T-cell (primary cell): ENCODE results near the gene PAPPA. TPM values are rescaled to one million over a fixed set of nuclear protein-coding genes. Genes with fewer than 3 reads are reported as not detected.

Experiments used
- ATAC-seq, 4 experiments: fragments of 200-7000 bp in 3 of 4; fragments of 150-1000 bp in 1 of 4; cut with Tn5 transposase; replicated peaks in 1 of 4; 1 replicate in 3 of 4; 2 replicates in 1 of 4; pipeline ENCODE4 v1.10.0; 2021; ENCODE audit warnings: moderate library complexity in 3 of 4, mild to moderate bottlenecking in 2 of 4, moderate number of reproducible peaks in 1 of 4
- CTCF ChIA-PET, 2 donors: fragments of 300-600 bp; sonication (Branson Sonifier 250); formaldehyde crosslinking; loops; one replicate each; lab custom pipeline; 2022; ENCODE audit warnings: antibody characterized with exemption in 2 of 2; lab: Charles Lee
- POLR2A ChIA-PET, 2 donors: fragments of 300-600 bp; sonication (Branson Sonifier 250); formaldehyde crosslinking; loops; one replicate each; lab custom pipeline; 2022; ENCODE audit warnings: antibody characterized with exemption in 2 of 2; lab: Charles Lee
- DNase-seq, 35 experiments: peaks; one replicate each; pipeline versions ENCODE4 v3.0.0 to v3.0.0-alpha.2; 2013 to 2023
- H3K27ac ChIP-seq: one replicate; pipeline ENCODE4 v1.5.1; 2013; ENCODE audit warnings: low read length
- H3K27me3 ChIP-seq, 2 experiments: replicated peaks in 1 of 2; 1 replicate in 1 of 2; 2 replicates in 1 of 2; pipeline versions ENCODE4 v1.6.1 to v1.7.0; 2013; ENCODE audit warnings: low read length in 1 of 2, mixed read lengths in 1 of 2; ENCODE audit not compliant: control insufficient read depth in 2 of 2, insufficient read depth in 2 of 2; ENCODE audit errors: extremely low read depth in 1 of 2
- H3K36me3 ChIP-seq, 2 donors: 1 replicate in 1 of 2; 2 replicates in 1 of 2; pipeline versions ENCODE4 v1.6.1 to v1.7.0; 2013; ENCODE audit warnings: low read length in 1 of 2; ENCODE audit not compliant: control insufficient read depth in 2 of 2, insufficient read depth in 1 of 2; ENCODE audit errors: extremely low read depth in 1 of 2
- H3K4me1 ChIP-seq, 2 experiments: 1 replicate in 1 of 2; 2 replicates in 1 of 2; pipeline versions ENCODE4 v1.6.1 to v1.7.0; 2013; ENCODE audit warnings: low read length in 2 of 2, mixed read lengths in 1 of 2; ENCODE audit not compliant: insufficient read depth in 2 of 2, control insufficient read depth in 1 of 2; ENCODE audit errors: extremely low read depth in 1 of 2
- H3K4me3 ChIP-seq, 2 donors: 1 replicate in 1 of 2; 2 replicates in 1 of 2; pipeline versions ENCODE4 v1.5.1 to v1.7.0; 2013; ENCODE audit warnings: mild to moderate bottlenecking in 2 of 2, low read length in 1 of 2, moderate library complexity in 1 of 2; ENCODE audit not compliant: control insufficient read depth in 1 of 2; ENCODE audit errors: extremely low read depth in 1 of 2
- H3K9me3 ChIP-seq: 2 replicates; pipeline ENCODE4 v1.7.0; 2013
- H3K27ac Mint-ChIP-seq, 2 donors: one replicate each; pipeline ENCODE4 v1.8.0; 2020 to 2021; ENCODE audit warnings: mild to moderate bottlenecking in 2 of 2, mixed read lengths in 2 of 2
- H3K27me3 Mint-ChIP-seq, 2 donors: one replicate each; pipeline ENCODE4 v1.8.0; 2021 to 2022; ENCODE audit warnings: mixed read lengths in 2 of 2
- H3K36me3 Mint-ChIP-seq: one replicate; pipeline ENCODE4 v1.8.0; 2021; ENCODE audit warnings: mixed read lengths
- H3K4me1 Mint-ChIP-seq, 3 donors: one replicate each; pipeline ENCODE4 v1.8.0; 2020 to 2022; ENCODE audit warnings: mixed read lengths in 3 of 3, mild to moderate bottlenecking in 1 of 3
- H3K4me3 Mint-ChIP-seq, 3 donors: one replicate each; pipeline ENCODE4 v1.8.0; 2020 to 2022; ENCODE audit warnings: mild to moderate bottlenecking in 3 of 3, mixed read lengths in 3 of 3, moderate library complexity in 3 of 3
- H3K9me3 Mint-ChIP-seq, 3 donors: one replicate each; pipeline ENCODE4 v1.8.0; 2020 to 2022; ENCODE audit warnings: mixed read lengths in 3 of 3
- WGBS: methylation state at CpG from one replicate; pipeline ENCODE4 v1.1.5; 2013; ENCODE audit warnings: missing lambda C conversion rate; ENCODE audit not compliant: insufficient coverage; 5-methylcytosine and 5-hydroxymethylcytosine counted together
- total RNA-seq, 35 experiments: library from RNA in 6 of 35; stranded (reverse) in 6 of 35; fragments of 120-200 nt in 1 of 35; gene quantifications; one replicate each; pipeline versions ENCODE4 v1.2.1 to v1.2.4 and lab custom pipeline; 2013 to 2026

PAPPA gene
- total RNA-seq, 5 donors from 2014 or later (not counting 1 experiment from before 2014, with no cell fraction given): 0.03 to 0.09 (median 0.07) TPM; not detected in 2

DNA sequence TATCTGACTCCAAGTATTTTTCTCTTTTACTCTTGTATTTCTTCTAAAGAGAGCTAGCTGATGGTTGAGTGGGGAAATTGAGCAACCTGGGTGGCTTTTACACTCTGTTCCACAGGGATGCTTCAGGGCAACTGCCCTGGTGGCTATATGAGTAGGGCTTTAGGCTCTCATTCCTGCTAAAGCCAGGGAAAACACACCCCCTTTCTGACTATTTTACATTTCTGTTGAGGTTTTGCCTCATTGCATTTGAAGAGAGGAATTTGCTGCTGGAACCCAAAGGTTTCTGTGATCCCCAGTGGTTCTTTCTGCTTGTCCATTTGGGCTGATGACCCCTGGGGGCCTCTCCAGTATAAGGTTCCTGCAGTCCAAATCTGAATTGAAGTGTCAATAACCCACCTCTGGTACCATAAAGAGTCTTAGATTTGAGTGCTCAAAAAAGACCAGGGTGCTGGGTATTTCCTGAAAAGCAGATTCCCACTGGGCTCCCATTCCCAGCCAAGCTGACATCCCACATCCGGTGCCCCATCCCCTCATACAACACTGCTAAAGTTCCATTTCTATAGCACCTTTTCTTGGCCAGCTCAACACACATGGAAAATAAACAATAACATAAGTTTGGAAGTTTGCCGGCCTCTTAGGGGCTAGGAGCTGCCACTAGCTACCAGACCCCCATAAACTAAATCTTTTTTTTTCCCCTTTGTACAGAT lies 59.5 kb downstream of the PAPPA start:
- Histone ChIP-seq H3K27me3 (no peaks in the 10 kb centered on the region), H3K36me3 (no peaks in the 10 kb centered on the region), H3K27ac (no peak overlapping the region), H3K9me3 (no peaks in the 10 kb centered on the region), H3K4me3 (no peak overlapping the region), H3K4me1 (no peaks in the 10 kb centered on the region)
- Mint-ChIP-seq H3K27me3 (peaks cover 0 to 4% of the 10 kb centered on the region in 2 donors), H3K27ac (no peak overlapping the region), H3K9me3 (no peaks in the 10 kb centered on the region), H3K4me3 (no peak overlapping the region), H3K36me3 (no peaks in the 10 kb centered on the region), H3K4me1 (no peaks in the 10 kb centered on the region)
- DNase-seq: no peak
- CTCF ChIA-PET: interaction anchor here in 1 of 2 donors (0.6 kb wide), 1 partner anchor 1711 kb away, joined by 3 read pairs; no protein-coding TSS in a partner anchor
- WGBS: no CpG with 5 or more reads among the region's 2 CpGs
- ATAC-seq: no peak
- POLR2A ChIA-PET: no interaction called here

DNA sequence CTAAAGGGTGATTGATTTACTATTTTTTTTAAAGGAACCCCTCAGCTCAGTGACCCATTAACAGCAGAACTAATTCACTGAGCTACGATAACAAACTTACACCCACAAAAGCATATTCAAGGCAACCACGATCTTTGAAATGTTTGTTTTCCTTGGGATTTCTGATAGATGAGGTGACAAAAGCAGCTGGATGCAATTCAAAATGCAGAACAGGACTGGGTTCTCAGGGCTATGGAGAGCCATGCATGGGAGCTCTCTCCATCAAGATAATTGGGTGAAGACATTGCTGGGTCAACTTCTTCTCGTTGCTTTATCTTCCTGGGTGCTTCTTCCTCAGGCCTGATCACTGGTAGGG lies 60.1 kb downstream of the PAPPA start:
- Mint-ChIP-seq H3K4me1 (no peaks in the 10 kb centered on the region), H3K36me3 (no peaks in the 10 kb centered on the region), H3K9me3 (no peaks in the 10 kb centered on the region), H3K27me3 (peaks cover 0 to 4% of the 10 kb centered on the region in 2 donors), H3K4me3 (no peak overlapping the region), H3K27ac (no peak overlapping the region)
- no peaks in the 10 kb centered on the region for H3K4me1 ChIP-seq
- no peaks in the 10 kb centered on the region for H3K27me3 ChIP-seq
- WGBS: no CpG with 5 or more reads among the region's 3 CpGs
- H3K9me3 ChIP-seq: no peaks in the 10 kb centered on the region
- no peaks in the 10 kb centered on the region for H3K36me3 ChIP-seq
- ChIA-PET CTCF (no interaction called here), POLR2A (no interaction called here)
- ATAC-seq: no peak
- H3K27ac ChIP-seq: no peak overlapping the region
- H3K4me3 ChIP-seq: no peak overlapping the region
- DNase-seq: no peak

DNA sequence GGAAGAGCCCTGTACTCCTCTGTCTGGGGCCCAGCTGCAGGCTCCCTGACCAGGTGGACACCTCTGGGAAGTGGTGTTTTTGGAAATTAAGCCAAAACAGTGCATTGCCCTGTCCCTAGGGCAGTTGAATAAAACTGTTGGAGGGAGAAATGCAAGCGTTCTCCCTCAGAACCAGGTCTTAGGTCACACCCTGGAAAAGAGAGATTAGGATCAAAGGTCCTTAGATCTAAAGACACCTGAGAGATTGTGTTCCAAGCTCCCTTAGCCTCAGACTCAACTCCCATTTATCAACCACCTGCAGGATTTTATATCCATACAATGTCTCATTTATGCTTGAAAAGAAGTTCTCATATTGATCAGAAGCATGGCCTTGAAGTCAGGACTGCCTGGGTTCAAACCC lies 64.8 kb downstream of the PAPPA start:
- no CpG with 5 or more reads among the region's 1 CpG for WGBS

DNA sequence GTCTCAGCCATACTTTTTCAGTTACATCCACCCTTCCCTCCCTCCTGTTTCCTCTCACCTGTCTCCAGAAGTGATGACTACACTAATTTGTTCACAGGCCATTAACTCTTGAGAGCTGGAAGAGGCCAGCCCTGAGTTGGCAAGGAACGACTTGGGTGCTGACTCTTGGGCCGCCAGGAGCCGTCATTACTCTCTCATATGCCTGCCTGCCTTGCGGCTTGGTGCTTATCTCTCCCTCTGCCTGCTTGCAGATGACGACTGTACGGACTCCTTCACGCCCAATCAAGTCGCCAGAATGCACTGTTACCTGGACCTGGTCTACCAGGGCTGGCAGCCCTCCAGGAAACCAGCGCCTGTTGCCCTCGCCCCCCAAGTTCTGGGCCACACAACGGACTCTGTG lies 66.1 kb downstream of the PAPPA start:
- CTCF ChIA-PET: no interaction called here
- H3K4me1 ChIP-seq: no peaks in the 10 kb centered on the region
- Mint-ChIP-seq H3K9me3 (peaks cover 3 to 15% (median 6%) of the 10 kb centered on the region in 3 donors), H3K27me3 (peaks cover 0 to 14% of the 10 kb centered on the region in 2 donors), H3K36me3 (no peaks in the 10 kb centered on the region), H3K27ac (no peak overlapping the region), H3K4me1 (no peaks in the 10 kb centered on the region), H3K4me3 (no peak overlapping the region)
- no peaks in the 10 kb centered on the region for H3K9me3 ChIP-seq
- H3K36me3 ChIP-seq: no peaks in the 10 kb centered on the region
- no peaks in the 10 kb centered on the region for H3K27me3 ChIP-seq
- ATAC-seq (no peak), DNase-seq (no peak)
- H3K27ac ChIP-seq: no peak overlapping the region
- 64% methylated on average over 10 of the region's 11 CpGs for WGBS
- POLR2A ChIA-PET: no interaction called here
- H3K4me3 ChIP-seq: no peak overlapping the region

More for the DNA sequence above, 64.8 kb downstream of the PAPPA start:
- no peak overlapping the region for H3K4me3 Mint-ChIP-seq
- POLR2A ChIA-PET: no interaction called here
- DNase-seq (no peak), ATAC-seq (no peak)
- CTCF ChIA-PET: no interaction called here
- no peaks in the 10 kb centered on the region for H3K4me1 ChIP-seq
- H3K9me3 ChIP-seq: no peaks in the 10 kb centered on the region
- H3K9me3 Mint-ChIP-seq: peaks cover 3 to 15% (median 6%) of the 10 kb centered on the region in 3 donors
- H3K27ac ChIP-seq: no peak overlapping the region
- H3K4me3 ChIP-seq: no peak overlapping the region
- H3K27ac Mint-ChIP-seq: no peak overlapping the region
- H3K4me1 Mint-ChIP-seq: no peaks in the 10 kb centered on the region
- no peaks in the 10 kb centered on the region for H3K36me3 Mint-ChIP-seq
- H3K27me3 ChIP-seq: no peaks in the 10 kb centered on the region
- peaks cover 0 to 14% of the 10 kb centered on the region in 2 donors for H3K27me3 Mint-ChIP-seq
- H3K36me3 ChIP-seq: no peaks in the 10 kb centered on the region

DNA sequence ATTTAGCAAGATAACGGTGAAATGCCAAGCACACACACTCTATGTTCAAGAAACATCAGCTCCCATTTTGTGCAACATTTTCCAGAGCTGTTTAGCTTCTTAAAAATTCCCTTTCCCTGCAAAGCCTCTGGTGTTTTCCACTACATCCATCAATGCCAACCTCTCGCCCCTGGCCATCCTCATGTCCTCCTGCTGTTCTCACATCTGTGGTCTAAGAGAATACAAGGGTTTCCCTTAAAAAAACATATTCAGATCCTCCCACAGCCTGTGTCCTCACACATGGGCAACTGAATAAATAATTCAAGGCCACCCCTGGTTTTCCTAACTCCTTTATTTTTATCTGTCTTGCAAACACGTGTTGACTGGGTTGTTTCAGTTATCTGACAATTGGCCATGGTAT lies 70.3 kb downstream of the PAPPA start:
- Mint-ChIP-seq H3K9me3 (peaks cover 3 to 22% (median 6%) of the 10 kb centered on the region in 3 donors), H3K36me3 (no peaks in the 10 kb centered on the region), H3K4me3 (no peak overlapping the region), H3K4me1 (no peaks in the 10 kb centered on the region), H3K27ac (no peak overlapping the region), H3K27me3 (peaks cover 0 to 12% of the 10 kb centered on the region in 2 donors)
- H3K4me1 ChIP-seq: no peaks in the 10 kb centered on the region
- H3K27me3 ChIP-seq: no peaks in the 10 kb centered on the region
- DNase-seq: no peak
- ChIA-PET CTCF (no interaction called here), POLR2A (no interaction called here)
- no peak overlapping the region for H3K27ac ChIP-seq
- no peak overlapping the region for H3K4me3 ChIP-seq
- H3K36me3 ChIP-seq: no peaks in the 10 kb centered on the region
- no peaks in the 10 kb centered on the region for H3K9me3 ChIP-seq
- ATAC-seq: no peak
- WGBS: no CpG with 5 or more reads among the region's 3 CpGs

DNA sequence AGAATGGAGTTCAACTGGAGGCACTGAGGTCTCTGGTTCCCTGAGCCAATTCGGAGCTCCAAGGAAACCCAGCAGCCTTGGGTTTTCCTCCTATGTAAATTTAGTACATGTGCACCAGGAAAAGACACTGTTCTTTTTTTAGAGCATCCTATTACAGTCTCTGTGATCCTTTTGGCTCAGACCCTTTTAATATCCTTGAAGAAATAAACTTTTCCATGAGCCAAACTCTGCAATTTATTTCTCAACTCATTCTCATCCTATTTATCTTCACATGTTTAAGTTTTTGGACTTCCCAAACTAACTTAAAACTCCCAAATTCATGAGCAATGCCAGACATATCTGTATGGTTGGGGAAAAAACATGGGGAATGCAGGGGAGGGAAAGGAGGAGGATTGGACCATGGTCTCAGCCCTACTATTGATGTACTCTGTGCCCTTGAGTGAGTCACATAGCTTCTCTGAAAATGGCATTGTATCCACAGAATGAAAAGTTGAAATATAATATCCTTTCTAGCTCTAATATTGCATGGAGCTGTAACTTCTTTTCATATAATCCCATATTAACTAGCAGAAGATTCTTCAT lies 76.6 kb downstream of the PAPPA start:
- POLR2A ChIA-PET: interaction anchor here in 1 of 2 donors (0.9 kb wide), 1 partner anchor 9 kb away, joined by 3 read pairs; no protein-coding TSS in a partner anchor
- WGBS: 0% methylated on average over 1 of the region's 1 CpG

More for the DNA sequence above, 76.6 kb downstream of the PAPPA start:
- no peak overlapping the region for H3K4me3 ChIP-seq
- Mint-ChIP-seq H3K27ac (no peak overlapping the region), H3K4me3 (no peak overlapping the region), H3K9me3 (peaks cover under 1 to 9% (median under 1%) of the 10 kb centered on the region in 3 donors), H3K36me3 (no peaks in the 10 kb centered on the region), H3K27me3 (peaks cover 0 to 4% of the 10 kb centered on the region in 2 donors), H3K4me1 (no peaks in the 10 kb centered on the region)
- no peaks in the 10 kb centered on the region for H3K4me1 ChIP-seq
- ATAC-seq (no peak), DNase-seq (no peak)
- no peaks in the 10 kb centered on the region for H3K27me3 ChIP-seq
- H3K36me3 ChIP-seq: no peaks in the 10 kb centered on the region
- CTCF ChIA-PET: no interaction called here
- no peak overlapping the region for H3K27ac ChIP-seq
- H3K9me3 ChIP-seq: no peaks in the 10 kb centered on the region
